Activated CD8-positive, alpha-beta memory T cell treated with anti-CD3 and anti-CD28 coated beads, Interleukin-2, amount 50 U/mL, for 4 hours (primary cell): Measurements from ENCODE around the gene TAOK3.
A peak's percentile ranks its signal among the peaks of the same experiment; 100 is the strongest.

Source experiments
- DNase-seq: peaks from one replicate; pipeline ENCODE4 v3.0.0-alpha.2; 2020

TAOK3 gene

DNA sequence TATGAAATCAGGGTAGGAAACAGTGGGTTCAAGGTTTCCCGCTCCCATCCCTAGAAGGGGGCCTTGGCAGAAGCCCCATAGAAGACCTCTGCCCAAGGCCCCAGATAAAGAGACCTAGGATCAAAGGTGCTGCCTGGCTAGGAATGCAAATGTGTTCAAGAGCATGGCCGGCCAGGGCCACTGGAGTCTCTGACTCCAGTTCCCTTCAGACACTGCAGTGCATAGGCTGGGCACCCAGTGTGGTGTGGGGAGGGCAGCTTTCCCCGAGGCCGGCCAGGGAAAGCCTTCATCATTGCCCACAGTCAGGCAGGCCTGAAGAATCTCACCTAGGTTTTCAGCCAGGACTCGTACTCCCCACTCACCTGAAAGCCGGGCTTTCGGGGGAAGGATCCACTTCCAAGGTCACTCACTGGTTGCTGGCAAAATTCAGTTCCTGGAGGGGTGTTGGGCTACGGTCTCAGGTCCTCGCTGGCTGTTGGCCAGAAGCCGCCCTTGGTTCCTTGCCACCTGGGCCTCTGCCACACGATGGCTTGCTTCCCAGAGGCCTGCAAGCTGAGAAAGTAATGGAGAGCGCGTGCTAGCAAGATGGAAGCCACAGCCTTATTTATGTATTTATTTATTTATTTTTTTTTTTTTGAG is 246.5 kb downstream of the TAOK3 start:
- DNase-seq: no peak

DNA sequence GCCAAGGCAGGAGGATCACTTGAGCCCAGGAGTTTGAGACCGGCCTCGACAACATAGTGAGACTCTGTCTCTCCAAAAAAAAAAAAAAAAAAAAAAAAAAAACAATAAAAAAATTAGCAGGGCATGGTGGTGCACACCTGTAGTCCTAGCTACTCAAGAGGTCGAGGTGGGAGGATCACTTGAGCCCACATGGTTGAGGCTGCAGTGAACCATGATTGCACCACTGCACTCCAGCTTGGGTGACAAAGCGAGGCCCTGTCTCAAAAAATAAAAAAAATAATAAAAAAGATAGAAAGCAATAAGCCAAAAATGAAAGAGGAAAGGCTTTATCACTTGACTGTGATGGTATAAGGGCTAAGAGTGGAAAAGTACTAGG is 247.0 kb downstream of the TAOK3 start:
- no peak for DNase-seq

DNA sequence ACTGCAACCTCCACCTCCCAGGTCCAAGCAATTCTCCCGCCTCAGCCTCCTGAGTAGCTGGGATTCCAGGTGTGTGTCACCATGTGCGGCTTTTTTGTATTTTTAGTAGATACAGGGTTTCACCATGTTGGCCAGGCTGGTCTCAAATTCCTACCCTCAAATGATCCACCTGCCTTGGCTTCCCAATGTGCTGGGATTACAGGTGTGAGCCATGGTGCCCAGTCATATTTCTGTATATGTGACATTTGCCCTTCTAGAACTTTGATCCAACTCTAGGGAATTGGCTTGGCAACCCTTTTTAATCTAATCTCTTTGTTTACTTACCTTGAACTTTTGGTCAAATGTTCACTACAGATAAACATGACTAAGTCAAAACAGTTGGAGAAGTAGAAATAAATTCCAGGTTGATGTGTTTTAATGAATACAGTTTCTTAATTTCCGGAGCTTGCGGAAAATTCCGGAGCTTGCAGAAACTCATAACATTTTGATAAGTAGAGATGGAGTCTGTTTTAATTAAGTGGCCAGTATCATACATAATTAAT is 248.3 kb downstream of the TAOK3 start:
- DNase-seq: no peak

DNA sequence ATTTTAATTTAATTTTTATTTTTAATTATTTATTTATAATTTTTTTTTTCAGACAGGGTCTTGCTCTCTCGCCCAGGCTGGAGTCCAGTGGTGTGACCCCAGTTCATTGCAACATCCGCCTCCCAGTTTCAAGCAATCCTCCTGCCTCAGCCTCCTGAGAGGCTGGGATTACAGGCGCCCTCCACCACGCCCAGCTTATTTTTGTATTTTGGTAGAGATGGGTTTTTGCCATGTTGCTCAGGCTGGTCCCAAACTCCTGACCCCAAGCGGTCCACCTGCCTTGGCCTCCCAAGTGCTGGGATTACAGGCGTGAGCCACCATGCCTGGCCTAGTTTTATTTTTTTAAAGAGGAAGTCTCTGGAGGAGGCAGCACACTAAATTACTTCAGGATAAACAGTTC is 250.4 kb downstream of the TAOK3 start:
- DNase-seq: no peak

DNA sequence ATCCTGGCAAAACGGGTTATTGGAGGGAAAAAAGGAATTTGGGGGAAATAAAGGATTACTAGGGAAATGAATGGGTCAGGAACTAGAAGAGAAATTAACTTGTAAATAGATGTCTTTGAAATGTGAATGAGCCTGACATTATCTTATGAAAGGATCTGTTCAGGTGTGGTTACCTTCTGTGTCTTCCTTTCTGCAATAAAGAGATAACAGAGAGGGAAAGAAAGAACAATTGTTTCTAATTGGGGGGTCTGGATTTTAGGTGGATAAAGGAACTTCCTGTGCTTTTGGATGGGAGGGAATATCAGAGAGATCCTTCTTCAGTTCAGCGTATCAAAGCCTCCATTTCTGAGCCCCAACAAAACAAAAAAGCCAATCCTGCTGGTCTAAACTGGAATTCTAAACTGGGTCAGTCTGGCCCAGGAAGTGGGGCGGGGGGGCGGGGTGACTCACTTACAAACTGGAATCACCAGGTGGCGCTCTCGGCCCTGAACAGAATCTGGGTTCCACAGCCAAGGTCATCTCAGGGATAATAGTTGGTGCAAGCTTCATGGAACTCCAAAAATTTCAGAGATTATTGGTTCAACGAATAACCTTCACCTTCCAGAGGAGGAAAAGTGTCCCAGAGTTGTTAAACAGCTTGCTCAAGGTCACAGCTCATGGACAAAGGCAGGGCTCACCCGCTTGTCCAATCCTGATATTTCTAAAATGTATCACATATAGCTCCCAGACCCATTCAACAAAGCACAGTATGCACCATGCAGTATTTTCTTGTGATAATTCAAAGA is 251.9 kb downstream of the TAOK3 start:
- peak; percentile 61 for DNase-seq

DNA sequence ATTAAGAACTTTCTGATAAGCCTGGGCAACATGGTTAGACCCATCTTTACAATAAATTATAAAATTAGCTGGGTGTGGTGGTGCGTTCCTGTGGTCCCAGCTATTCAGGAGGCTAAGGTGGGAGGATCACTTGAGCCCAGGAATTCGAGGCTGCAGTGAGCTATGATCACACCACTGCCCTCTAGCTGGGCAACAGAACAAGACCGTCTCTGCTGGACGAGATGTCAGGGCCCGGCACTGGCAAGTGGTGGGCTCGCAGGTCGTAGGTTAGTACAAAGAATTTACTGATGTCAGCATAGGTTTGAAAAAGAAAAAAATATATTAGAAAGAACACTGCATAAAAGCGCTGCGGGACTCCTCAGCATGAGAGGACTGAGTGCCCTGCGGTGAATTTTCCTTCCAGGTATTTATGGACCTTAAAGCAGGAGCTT is 253.2 kb downstream of the TAOK3 start:
- DNase-seq: no peak

DNA sequence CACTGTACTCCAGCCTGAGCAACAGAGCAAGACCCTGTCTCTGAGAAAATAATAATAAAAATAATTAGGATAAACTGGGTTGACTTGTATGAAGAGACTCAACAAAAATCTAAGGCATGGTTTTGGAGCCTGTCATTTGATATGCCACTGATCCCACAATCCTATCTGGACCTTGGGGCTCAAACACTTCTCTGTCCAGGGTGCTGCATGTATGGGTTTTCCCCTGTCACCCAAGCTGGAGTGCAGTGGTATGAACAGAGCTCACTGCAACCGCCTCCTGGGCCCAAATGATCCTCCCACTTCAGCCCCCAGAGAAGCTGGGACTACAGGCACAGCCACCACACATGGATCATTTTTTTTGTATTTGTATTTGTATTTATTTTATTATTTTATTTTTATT is 263.6 kb downstream of the TAOK3 start:
- DNase-seq: no peak

DNA sequence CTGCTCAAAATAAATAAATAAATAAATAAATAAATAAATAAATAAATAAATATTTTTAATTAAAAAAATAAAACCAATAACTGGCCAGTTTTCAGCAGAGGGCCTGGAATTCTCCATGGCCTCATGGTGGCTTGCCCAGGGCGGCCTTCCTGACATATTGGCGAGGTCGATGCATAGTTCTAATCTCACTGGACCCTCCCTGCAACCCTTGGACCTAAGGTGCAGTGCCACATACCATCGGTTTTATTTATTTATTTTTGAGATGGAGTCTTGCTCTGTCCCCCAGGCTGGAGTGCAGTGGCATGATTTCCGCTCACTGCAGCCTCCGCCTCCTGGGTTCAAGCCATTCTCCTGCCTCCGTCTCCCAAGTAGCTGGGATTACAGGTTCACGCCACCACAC is 265.0 kb downstream of the TAOK3 start:
- DNase-seq: no peak

DNA sequence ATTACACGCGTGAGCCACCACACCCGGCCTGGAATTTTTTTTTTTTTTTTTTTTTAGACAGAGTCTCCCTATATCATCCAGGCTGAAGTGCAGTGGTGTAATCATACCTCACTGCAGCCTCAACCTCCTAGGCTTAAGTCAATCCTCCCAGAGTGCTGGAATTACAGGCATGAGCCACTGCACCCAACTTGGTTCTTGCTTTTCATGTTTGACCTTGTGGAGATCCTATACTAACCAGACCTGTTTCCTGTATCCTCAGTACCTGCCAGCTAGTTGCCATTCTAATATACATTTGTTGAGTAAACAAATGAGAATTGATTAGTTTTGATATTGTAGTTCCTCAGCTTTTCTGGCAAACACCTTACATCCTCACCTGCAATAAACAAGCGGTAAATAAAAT is 265.7 kb downstream of the TAOK3 start:
- no peak for DNase-seq

DNA sequence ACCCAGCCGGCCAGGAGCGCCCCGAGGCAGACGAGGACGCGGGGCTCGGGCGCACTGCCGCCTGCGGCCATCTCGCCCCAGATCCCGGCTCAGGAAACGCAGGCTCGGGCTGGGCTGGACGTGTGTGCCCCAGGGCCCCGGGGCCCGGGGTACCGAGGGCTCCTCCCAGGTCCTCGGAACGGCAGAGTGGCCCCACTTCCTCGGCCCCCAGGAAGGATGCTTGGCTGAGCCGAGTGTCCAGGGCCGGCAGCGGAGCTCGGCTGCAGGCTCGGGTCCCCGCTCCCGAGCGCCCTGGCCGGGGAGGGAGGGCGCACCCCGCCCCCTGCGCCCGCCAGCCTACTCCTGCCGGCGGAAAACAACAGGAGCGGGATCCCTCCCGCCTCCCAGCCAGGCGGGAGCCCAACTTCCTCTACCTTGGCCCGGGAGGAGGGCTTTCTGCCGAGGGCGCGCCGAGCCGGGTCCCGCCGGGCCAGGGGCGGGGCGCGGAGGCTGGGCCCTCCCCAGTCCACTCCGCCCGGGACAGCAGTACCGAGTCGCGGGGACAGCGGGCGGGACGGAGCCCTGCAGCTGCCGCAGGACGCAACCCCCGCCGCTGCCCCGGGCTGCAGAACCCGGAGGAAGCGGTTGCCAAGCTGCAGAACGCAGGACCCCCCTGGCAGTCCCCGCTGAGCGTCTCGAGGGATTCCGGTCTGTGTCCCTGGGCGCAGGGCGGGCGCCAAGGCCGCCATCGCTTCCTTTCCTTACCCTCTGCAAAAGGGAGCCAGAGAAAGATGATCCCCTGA is 268.9 kb downstream of the TAOK3 start, which contains the start of gene VSIG10:
Gene VSIG10 (minus strand): TSS at position 411 of the 782 bp plus-strand sequence. CDS start 340 bp downstream, at position 71.
- DNase-seq: peak; percentile 16

DNA sequence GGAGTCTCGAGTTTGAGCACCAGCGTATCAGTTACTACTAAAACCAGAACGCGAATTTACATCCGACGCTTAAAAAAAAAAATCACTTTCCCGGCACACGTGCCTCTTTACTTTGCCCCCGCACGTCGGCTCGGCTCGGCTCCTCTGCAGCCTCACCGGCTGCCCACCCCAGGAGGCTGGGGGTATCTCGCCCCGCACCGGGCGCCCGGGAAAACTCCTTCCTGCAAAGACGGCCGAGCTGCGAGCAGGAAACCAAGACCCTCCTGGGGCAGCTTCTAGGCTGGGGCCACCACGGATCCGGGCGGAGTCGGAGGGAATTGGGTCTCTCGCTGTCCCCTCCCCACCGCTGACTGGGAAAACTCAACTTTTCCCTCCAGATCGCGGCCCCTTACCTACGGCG is 269.5 kb downstream of the TAOK3 start:
- DNase-seq: no peak

DNA sequence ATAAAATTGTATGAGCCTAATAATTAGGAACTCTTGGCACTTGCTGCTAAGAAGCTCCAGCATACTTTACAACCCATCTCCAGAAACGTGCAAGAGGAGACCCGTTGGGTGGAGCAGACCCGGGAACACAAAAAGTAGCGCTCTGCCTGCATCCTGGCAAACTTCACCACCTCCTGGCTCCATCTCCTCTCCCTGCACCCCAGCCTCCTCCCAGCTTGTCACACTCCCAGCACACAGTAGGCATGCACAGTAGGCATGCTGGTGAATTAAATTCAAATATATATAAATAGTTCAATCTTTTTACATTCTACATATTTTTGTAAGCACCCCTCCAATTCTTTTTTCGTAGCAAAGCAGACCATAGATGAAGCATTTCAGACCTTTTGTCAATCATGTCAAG is 270.1 kb downstream of the TAOK3 start:
- DNase-seq: no peak

DNA sequence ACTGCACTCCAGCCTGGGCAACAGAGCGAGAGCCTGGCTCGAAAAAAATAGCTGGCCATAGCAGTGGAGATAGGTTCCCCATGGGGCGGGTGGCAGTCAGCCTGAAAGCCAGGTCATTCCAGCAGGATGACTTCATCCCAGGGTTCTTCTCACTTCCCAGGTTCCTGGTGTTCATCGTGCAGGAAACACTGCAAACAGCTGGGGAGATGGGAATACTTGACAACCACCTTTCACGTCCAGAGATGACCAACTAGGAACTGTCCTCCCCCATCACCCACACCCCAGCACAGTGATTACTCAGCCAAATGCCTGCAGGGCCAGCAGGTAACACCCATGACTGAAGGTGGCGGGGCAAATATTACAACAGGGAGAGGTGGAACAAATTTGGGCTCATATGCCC is 270.6 kb downstream of the TAOK3 start:
- no peak for DNase-seq

DNA sequence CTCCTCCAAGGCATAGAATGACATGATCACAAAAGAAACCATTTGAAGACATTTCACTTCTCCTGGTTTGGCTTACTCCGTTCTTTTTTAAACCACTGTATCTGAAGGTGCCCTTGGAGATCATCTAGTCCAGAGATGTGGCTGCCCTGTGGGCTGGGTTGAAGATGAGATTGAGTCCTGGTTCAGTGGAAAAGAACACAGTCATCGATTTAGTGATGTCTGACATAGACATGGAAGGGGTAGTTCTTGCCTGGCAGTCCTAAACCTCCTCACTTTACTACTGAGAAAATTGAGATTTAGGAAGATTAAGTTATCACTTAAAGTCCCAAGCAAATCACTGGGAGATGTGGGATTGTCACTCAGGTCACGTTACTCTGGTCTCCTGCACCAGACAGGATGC is 271.7 kb downstream of the TAOK3 start:
- no peak for DNase-seq
